Measurements from ENCODE around the gene KCTD2.
A peak's percentile ranks its signal among the peaks of the same experiment; 100 is the strongest.

Gene KCTD2

GRCh38 chr17:75087558-75088453 lies 40.8 kb downstream of the KCTD2 start, which contains the start of gene SLC16A5:
SLC16A5 (plus strand) TSS chr17:75087954; CDS start chr17:75093637, 5,683 bp downstream.
- H3K4me3 ChIP-seq (replicated peaks; ENCODE audit: low read depth, low read length) = peak within 1 kb of the TSS; percentile 58
- peak; percentile 84 for DNase-seq (ENCODE audit: low read depth)
- TF ChIP-seq CTCF (IDR thresholded peaks at IDR 0.05; ENCODE audit: low read length, missing control alignments) = no peak

- H3K4me3 ChIP-seq (replicated peaks; ENCODE audit: low read depth, low read length) = peak overlapping the region; percentile 58
- DNase-seq (ENCODE audit: low read depth) = no peak
- no peak for TF ChIP-seq CTCF (IDR thresholded peaks at IDR 0.05; ENCODE audit: low read length, missing control alignments)
Observed at GRCh38 chr17:75088465-75089417, 41.7 kb downstream of the KCTD2 start.

- no peak for TF ChIP-seq CTCF (IDR thresholded peaks at IDR 0.05; ENCODE audit: low read length, missing control alignments)
- DNase-seq (ENCODE audit: low read depth) = no peak
- no peak overlapping the region for H3K4me3 ChIP-seq (replicated peaks; ENCODE audit: low read depth, low read length)
Observed at GRCh38 chr17:75090871-75091854, 44.1 kb downstream of the KCTD2 start.

- no peak for TF ChIP-seq CTCF (IDR thresholded peaks at IDR 0.05; ENCODE audit: low read length, missing control alignments)
Observed at GRCh38 chr17:75091855-75092327, 44.9 kb downstream of the KCTD2 start.

GRCh38 chr17:75093548-75094158 lies 46.6 kb downstream of the KCTD2 start:
- TF ChIP-seq CTCF (IDR thresholded peaks at IDR 0.05; ENCODE audit: low read length, missing control alignments) = no peak

More at GRCh38 chr17:75091855-75092327, 44.9 kb downstream of the KCTD2 start:
- no peak overlapping the region for H3K4me3 ChIP-seq (replicated peaks; ENCODE audit: low read depth, low read length)
- no peak for DNase-seq (ENCODE audit: low read depth)

More at GRCh38 chr17:75093548-75094158, 46.6 kb downstream of the KCTD2 start:
- H3K4me3 ChIP-seq (replicated peaks; ENCODE audit: low read depth, low read length) = no peak overlapping the region
- DNase-seq (ENCODE audit: low read depth) = no peak

Data from fibroblast of pulmonary artery (primary cell).